ENCODE data around the gene PARPBP.
"Not testable (repeated sequence)": the region's sequence is repeated elsewhere in the genome, so short reads cannot be mapped to it uniquely, and the experiment has no call there.

Gene PARPBP

DNA sequence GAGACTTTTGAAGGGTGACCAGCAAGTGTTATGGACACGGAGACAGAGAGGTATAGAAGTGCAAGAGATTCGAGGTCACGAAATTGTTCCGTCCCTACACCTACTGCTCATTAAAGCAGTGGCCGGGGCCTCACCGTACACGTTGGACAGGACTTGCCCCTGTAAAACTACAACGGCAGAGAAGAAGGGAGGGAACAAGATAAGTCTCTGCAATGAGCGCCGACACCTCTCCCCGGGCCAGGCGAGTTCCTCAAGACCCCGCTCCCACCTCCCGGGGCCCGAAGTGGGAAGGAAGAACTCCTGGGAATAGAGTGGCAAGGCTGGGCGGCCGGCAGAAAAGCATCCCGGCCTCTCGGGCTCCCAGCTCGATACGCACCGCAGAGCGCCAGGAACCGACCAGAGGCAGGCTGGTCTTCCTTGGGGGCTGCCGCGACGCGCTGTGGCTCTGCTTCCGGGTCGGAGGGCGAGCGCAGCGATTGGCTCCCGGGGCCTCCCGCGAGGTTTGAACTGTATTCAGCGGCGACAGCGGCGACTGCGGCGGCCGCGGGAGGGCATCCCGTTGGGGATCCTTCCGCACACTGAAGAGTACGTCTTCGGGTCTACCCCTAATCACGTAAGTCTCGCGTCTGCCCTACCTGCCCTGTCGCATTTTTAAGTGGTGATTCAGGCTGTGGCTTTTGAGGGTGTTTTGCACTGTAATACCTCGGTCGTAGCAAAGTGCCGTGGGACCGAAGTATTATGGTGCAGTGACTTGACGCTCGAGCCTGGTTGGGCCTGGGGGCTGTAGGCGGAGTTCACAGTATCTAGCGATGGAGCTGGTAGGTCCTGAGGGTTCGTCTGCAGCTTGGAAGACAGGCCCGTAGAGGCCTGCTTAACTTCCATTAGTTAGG lies at the start of gene PARPBP, which contains the start of gene NUP37:
TSS of gene PARPBP (plus strand) at position 510 of the 890 bp plus-strand sequence. CDS start 3,706 bp downstream, outside the sequence.
TSS of gene NUP37 (minus strand) at position 441 of the 890 bp plus-strand sequence. CDS start 1,596 bp downstream, outside the sequence.
- Mint-ChIP-seq H3K4me1 (peaks cover 11 to 16% of the 10 kb centered on the region in 2 donors), H3K36me3 (peaks cover 5 to 10% of the 10 kb centered on the region in 2 donors), H3K27me3 (no peaks in the 10 kb centered on the region), H3K27ac (peak within 1 kb of the TSS; percentile 97), H3K9me3 (no peaks in the 10 kb centered on the region), H3K4me3 (peak within 1 kb of the TSS; percentile 90 to 97)
- peak; percentile 98 for ATAC-seq (replicated peaks)
- peak; percentile 89 for DNase-seq

DNA sequence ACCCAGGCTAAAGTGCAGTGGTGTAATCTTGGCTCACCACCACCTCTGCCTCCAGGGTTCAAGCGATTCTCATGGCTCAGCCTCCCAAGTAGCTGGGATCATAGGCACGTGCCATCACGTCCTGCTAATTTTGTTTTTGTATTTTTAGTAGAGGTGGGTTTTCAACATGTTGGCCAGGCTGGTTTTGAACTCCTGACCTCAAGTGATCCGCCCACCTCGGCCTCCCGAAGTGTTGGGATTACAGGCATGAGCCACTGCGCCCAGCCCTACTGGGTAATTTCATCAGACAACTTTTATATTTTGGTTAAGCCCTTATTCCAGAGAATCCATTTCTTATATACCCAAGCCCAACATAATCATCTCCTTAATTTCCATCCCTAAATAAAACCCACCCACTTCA lies 47.9 kb upstream of the PARPBP start:
- not testable (repeated sequence) for ATAC-seq (replicated peaks); H3K27ac Mint-ChIP-seq; H3K27me3 Mint-ChIP-seq; H3K36me3 Mint-ChIP-seq; H3K4me3 Mint-ChIP-seq; DNase-seq; H3K9me3 Mint-ChIP-seq; H3K4me1 Mint-ChIP-seq

DNA sequence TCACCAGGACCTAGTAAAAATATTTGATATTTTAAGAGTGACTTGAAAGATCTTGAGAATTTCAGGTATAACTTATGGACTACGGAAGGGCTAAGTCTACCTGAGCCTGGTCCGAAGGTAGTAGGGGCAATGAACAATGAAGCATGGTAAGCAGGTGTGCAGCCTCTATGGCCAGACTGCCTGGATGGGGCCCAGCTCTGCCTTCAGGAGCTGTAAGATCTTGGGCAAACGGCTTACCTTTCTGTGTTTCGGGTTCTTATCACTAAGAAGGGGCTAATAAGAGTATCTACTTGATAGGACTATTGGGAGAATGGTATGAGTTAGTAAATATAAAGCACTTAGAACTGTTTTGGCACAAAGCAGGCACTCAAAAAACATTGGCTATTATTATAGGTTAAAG lies 39.1 kb upstream of the PARPBP start:
- Mint-ChIP-seq H3K27me3 (no peaks in the 10 kb centered on the region), H3K36me3 (peaks cover 36 to 57% of the 10 kb centered on the region in 2 donors), H3K27ac (no peak overlapping the region), H3K4me3 (no peak overlapping the region), H3K9me3 (no peaks in the 10 kb centered on the region), H3K4me1 (no peaks in the 10 kb centered on the region)
- DNase-seq (no peak), ATAC-seq (replicated peaks) (no peak)

GRCh38 chr12:102089228-102089835 lies 30.7 kb upstream of the PARPBP start:
- not testable (repeated sequence) for ATAC-seq (replicated peaks); DNase-seq; H3K4me1 Mint-ChIP-seq; H3K4me3 Mint-ChIP-seq; H3K27ac Mint-ChIP-seq; H3K9me3 Mint-ChIP-seq; H3K27me3 Mint-ChIP-seq
- H3K36me3 Mint-ChIP-seq, result peaks cover 18 to 38% of the 10 kb centered on the region in 2 donors

- Mint-ChIP-seq H3K4me3 (no peak overlapping the region), H3K27ac (no peak overlapping the region), H3K36me3 (peaks cover 18 to 36% of the 10 kb centered on the region in 2 donors), H3K27me3 (no peaks in the 10 kb centered on the region), H3K9me3 (no peaks in the 10 kb centered on the region), H3K4me1 (no peaks in the 10 kb centered on the region)
- ATAC-seq (replicated peaks), result no peak
- DNase-seq, result no peak
These were observed 26.7 kb upstream of the PARPBP start for GRCh38 chr12:102093319-102093718.

GRCh38 chr12:102095677-102096263 lies 24.2 kb upstream of the PARPBP start:
- ATAC-seq (replicated peaks) (peak; percentile 61 to 69), DNase-seq (no peak)
- Mint-ChIP-seq H3K9me3 (no peaks in the 10 kb centered on the region), H3K36me3 (peaks cover 12 to 32% of the 10 kb centered on the region in 2 donors), H3K4me3 (no peak overlapping the region), H3K4me1 (no peaks in the 10 kb centered on the region), H3K27me3 (no peaks in the 10 kb centered on the region), H3K27ac (no peak overlapping the region)

DNA sequence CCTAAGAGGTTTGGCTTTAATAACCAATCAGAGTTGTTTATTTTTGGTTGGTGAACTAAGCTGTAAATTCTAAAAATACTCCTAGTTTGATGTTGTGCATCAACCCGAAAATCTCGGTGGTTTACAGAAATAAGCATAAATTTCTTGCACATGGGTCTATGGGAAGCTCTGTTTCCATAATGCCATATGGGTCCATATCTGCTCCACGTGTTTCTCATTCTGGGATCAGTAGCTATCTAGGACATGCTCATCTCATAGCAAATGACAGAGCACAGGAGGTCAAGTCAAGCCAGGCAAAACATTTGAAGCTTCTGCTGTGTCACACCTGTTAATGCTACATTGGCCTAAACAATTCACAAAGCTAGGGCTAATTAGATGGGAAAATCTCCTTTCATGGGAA lies 23.1 kb upstream of the PARPBP start:
- no peaks in the 10 kb centered on the region for H3K27me3 Mint-ChIP-seq
- no peaks in the 10 kb centered on the region for H3K4me1 Mint-ChIP-seq
- ATAC-seq (replicated peaks), result no peak
- no peak for DNase-seq
- no peaks in the 10 kb centered on the region for H3K9me3 Mint-ChIP-seq
- H3K4me3 Mint-ChIP-seq, result no peak overlapping the region
- no peak overlapping the region for H3K27ac Mint-ChIP-seq
- H3K36me3 Mint-ChIP-seq, result peaks cover 13 to 32% of the 10 kb centered on the region in 2 donors

DNA sequence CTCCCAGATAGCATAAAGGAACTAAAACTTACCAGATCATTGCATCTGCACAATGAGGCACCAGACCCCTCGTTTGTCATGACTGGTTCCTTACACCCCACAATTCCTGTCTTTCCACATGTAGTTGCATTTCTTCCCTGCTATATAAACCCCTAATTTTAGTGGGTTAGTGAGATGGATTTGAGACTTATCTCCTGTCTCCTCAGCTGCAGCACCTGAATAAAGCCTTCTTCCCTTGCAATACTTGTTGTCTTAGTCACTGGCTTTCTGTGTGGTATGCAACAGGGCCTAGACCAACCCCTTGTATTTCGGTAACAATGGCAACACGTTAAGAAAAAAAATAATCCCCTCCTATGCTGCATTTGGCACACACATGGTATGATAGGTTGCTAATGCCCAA lies 13.1 kb upstream of the PARPBP start:
- Mint-ChIP-seq H3K36me3 (peaks cover 52 to 82% of the 10 kb centered on the region in 2 donors), H3K4me1 (peaks cover 6 to 7% of the 10 kb centered on the region in 2 donors), H3K27me3 (no peaks in the 10 kb centered on the region), H3K9me3 (peaks cover 6% of the 10 kb centered on the region in 2 donors), H3K4me3 (no peak overlapping the region), H3K27ac (no peak overlapping the region)
- ATAC-seq (replicated peaks), result no peak
- DNase-seq, result no peak

GRCh38 chr12:102107970-102108369 lies 12.0 kb upstream of the PARPBP start:
- Mint-ChIP-seq H3K4me1 (peaks cover 4 to 7% of the 10 kb centered on the region in 2 donors), H3K4me3 (no peak overlapping the region), H3K9me3 (peaks cover 6% of the 10 kb centered on the region in 2 donors), H3K27ac (no peak overlapping the region), H3K27me3 (no peaks in the 10 kb centered on the region), H3K36me3 (peaks cover 49 to 74% of the 10 kb centered on the region in 2 donors)
- no peak for ATAC-seq (replicated peaks)
- DNase-seq, result no peak

GRCh38 chr12:102110782-102111181 lies 9.2 kb upstream of the PARPBP start:
- peaks cover 34 to 52% of the 10 kb centered on the region in 2 donors for H3K36me3 Mint-ChIP-seq
- peaks cover 4 to 7% of the 10 kb centered on the region in 2 donors for H3K4me1 Mint-ChIP-seq
- H3K27me3 Mint-ChIP-seq, result no peaks in the 10 kb centered on the region
- ATAC-seq (replicated peaks) (no peak), DNase-seq (no peak)
- H3K9me3 Mint-ChIP-seq, result peaks cover 5 to 6% of the 10 kb centered on the region in 2 donors
- no peak overlapping the region for H3K27ac Mint-ChIP-seq
- no peak overlapping the region for H3K4me3 Mint-ChIP-seq

GRCh38 chr12:102114212-102114611 lies 5.8 kb upstream of the PARPBP start:
- Mint-ChIP-seq H3K4me3 (no peak overlapping the region), H3K36me3 (peaks cover 12 to 30% of the 10 kb centered on the region in 2 donors), H3K4me1 (peaks cover 3 to 7% of the 10 kb centered on the region in 2 donors), H3K27me3 (no peaks in the 10 kb centered on the region), H3K27ac (no peak overlapping the region), H3K9me3 (no peaks in the 10 kb centered on the region)
- DNase-seq (no peak), ATAC-seq (replicated peaks) (no peak)

- H3K36me3 Mint-ChIP-seq, result peaks cover 3 to 9% of the 10 kb centered on the region in 2 donors
- H3K9me3 Mint-ChIP-seq, result no peaks in the 10 kb centered on the region
- no peak overlapping the region for H3K27ac Mint-ChIP-seq
- H3K4me3 Mint-ChIP-seq, result no peak overlapping the region
- no peaks in the 10 kb centered on the region for H3K27me3 Mint-ChIP-seq
- ATAC-seq (replicated peaks) (no peak), DNase-seq (no peak)
- H3K4me1 Mint-ChIP-seq, result peaks cover 9 to 16% of the 10 kb centered on the region in 2 donors
These were observed 3.6 kb upstream of the PARPBP start for GRCh38 chr12:102116392-102116791.

GRCh38 chr12:102118874-102119273 lies 1.1 kb upstream of the PARPBP start:
- ATAC-seq (replicated peaks) (no peak), DNase-seq (no peak)
- no peaks in the 10 kb centered on the region for H3K9me3 Mint-ChIP-seq
- peak overlapping the region; percentile 30 to 52 for H3K4me3 Mint-ChIP-seq
- peaks cover 3 to 5% of the 10 kb centered on the region in 2 donors for H3K36me3 Mint-ChIP-seq
- peak overlapping the region; percentile 20 for H3K27ac Mint-ChIP-seq
- no peaks in the 10 kb centered on the region for H3K27me3 Mint-ChIP-seq
- peaks cover 9 to 16% of the 10 kb centered on the region in 2 donors for H3K4me1 Mint-ChIP-seq

DNA sequence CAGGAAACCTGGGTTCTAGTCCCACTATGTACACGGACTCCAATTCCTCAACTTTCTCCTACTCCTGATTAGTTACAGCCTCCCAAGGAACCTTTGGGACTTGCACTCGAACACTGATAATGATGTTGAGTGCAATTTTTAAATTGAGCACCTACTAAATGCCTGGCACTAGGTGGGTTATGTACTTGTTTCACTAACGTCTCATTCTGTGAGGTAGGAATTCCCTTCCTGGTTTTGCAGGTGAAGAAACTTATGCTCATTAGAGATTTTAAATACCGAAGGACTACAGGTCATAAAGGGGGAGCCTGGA lies 536 bp downstream of the PARPBP start:
- DNase-seq, result no peak
- ATAC-seq (replicated peaks), result no peak

More for the DNA sequence above, 536 bp downstream of the PARPBP start:
- Mint-ChIP-seq H3K4me3 (peak overlapping the region; percentile 90 to 97), H3K36me3 (peaks cover 5 to 10% of the 10 kb centered on the region in 2 donors), H3K9me3 (no peaks in the 10 kb centered on the region), H3K27ac (peak overlapping the region; percentile 97), H3K27me3 (no peaks in the 10 kb centered on the region), H3K4me1 (peaks cover 11 to 16% of the 10 kb centered on the region in 2 donors)
